22Rv1 (cell line): Measurements from ENCODE around the gene FAM83F.

Experiments used
- CTCF ChIP-seq: fragments of 450-650 bp; IDR thresholded peaks from 2 replicates; pipeline ENCODE4 v1.5.1; 2017; ENCODE audit warnings: mild to moderate bottlenecking
- ZFX ChIP-seq: fragments of 450-650 bp; IDR thresholded peaks from 2 replicates; pipeline ENCODE4 v1.6.1; 2017; ENCODE audit warnings: antibody characterized with exemption, borderline replicate concordance

- TF ChIP-seq CTCF (no peak), ZFX (no peak)
Measured at GRCh38 chr22:40044870-40045834, 50.4 kb downstream of the FAM83F start.
